Ishikawa (cell line): ENCODE measurements around the gene SGTA.

Experiments
- EGR1 ChIP-seq: IDR thresholded peaks from 2 replicates; pipeline ENCODE4 v1.6.1; 2012
- TCF12 ChIP-seq: IDR thresholded peaks from 2 replicates; pipeline ENCODE4 v1.6.1; 2012; ENCODE audit warnings: low read depth
- USF1 ChIP-seq: IDR thresholded peaks from 2 replicates; pipeline ENCODE4 v1.6.1; 2012
- YY1 ChIP-seq: IDR thresholded peaks from 2 replicates; pipeline ENCODE4 v1.6.1; 2012; ENCODE audit warnings: low read depth
- TF ChIP-seq, protein P1 (sequence below): IDR thresholded peaks from 2 replicates; pipeline ENCODE4 v1.6.1; 2012

- TF ChIP-seq TCF12 = no peak
- TF ChIP-seq, protein P1, sequence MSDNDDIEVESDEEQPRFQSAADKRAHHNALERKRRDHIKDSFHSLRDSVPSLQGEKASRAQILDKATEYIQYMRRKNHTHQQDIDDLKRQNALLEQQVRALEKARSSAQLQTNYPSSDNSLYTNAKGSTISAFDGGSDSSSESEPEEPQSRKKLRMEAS = no peak
- TF ChIP-seq YY1 = no peak
- TF ChIP-seq USF1 = no peak
- no peak for TF ChIP-seq EGR1
These were observed 14.2 kb upstream of the SGTA start for GRCh38 chr19:2797280-2797679.
